ACC112 (cell line): Measurements from ENCODE around the gene ST6GALNAC2.
"Not testable (repeated sequence)": the region's sequence is repeated elsewhere in the genome, so short reads cannot be mapped to it uniquely, and the experiment has no call there.

Experiments used
- H2AFZ ChIP-seq: fragments of 200-600 bp; sonication (generic); one replicate; pipeline ENCODE4 v1.6.0; 2017; ENCODE audit warnings: antibody characterized with exemption, low read length; ENCODE audit not compliant: unreplicated experiment
- H3K27ac ChIP-seq: fragments of 200-600 bp; sonication (generic); 2 replicates; pipeline ENCODE4 v1.5.1; 2014; ENCODE audit warnings: low read depth, mild to moderate bottlenecking, antibody characterized with exemption, low read length, moderate library complexity
- H3K27me3 ChIP-seq: fragments of 200-600 bp; sonication (generic); 2 replicates; pipeline ENCODE4 v1.6.1; 2014; ENCODE audit warnings: mild to moderate bottlenecking, antibody characterized with exemption, low read length, moderate library complexity, mixed read lengths; ENCODE audit not compliant: insufficient read depth
- H3K36me3 ChIP-seq: fragments of 200-600 bp; sonication (generic); 2 replicates; pipeline ENCODE4 v1.6.1; 2016; ENCODE audit warnings: mild to moderate bottlenecking, antibody characterized with exemption, low read length, moderate library complexity, mixed read lengths; ENCODE audit not compliant: insufficient read depth
- H3K4me1 ChIP-seq: fragments of 200-600 bp; sonication (generic); one replicate; pipeline ENCODE4 v1.6.1; 2016; ENCODE audit warnings: low read length, mixed read lengths; ENCODE audit not compliant: insufficient read depth, unreplicated experiment, control insufficient read depth
- H3K4me3 ChIP-seq: fragments of 200-600 bp; sonication (generic); 2 replicates; pipeline ENCODE4 v1.5.1; 2014; ENCODE audit warnings: mild to moderate bottlenecking, low read depth, low read length
- H3K79me2 ChIP-seq: fragments of 200-600 bp; sonication (generic); one replicate; pipeline ENCODE4 v1.6.0; 2016; ENCODE audit warnings: low read length; ENCODE audit not compliant: control insufficient read depth, unreplicated experiment, insufficient read depth

ST6GALNAC2 gene

DNA sequence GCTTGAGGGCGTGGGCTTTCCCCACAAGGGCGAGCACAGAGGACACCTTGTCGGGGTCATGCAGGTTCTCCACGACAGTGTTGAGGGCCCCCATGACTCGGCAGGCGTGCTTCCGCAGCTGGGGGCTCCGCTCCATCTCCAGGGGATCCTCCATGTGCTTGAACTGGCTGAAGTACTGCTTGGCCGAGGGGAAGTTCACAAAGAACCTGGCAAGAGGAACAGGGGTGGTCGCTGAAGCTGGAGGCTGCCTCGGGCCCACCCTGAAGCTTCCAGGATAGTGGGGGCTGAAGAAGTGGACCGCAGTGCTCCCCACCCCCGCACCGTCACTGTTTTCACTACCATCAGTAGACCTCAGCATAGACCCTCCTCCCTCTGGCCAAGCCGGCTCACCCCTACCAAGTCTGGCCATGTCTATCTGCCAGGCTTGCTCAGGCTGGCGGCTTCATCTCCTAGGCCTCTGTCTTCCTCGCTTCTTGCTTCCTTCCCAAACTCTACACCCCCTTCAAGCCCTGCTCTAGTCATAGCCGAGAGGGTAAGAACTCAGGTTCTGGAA lies 54.1 kb downstream of the ST6GALNAC2 start:
- peaks cover 76% of the 10 kb centered on the region for H3K4me1 ChIP-seq
- peaks cover 5% of the 10 kb centered on the region for H3K79me2 ChIP-seq
- no peaks in the 10 kb centered on the region for H3K36me3 ChIP-seq
- no peak overlapping the region for H3K4me3 ChIP-seq
- H3K27ac ChIP-seq = peak overlapping the region; percentile 98
- H2AFZ ChIP-seq = no peak overlapping the region
- H3K27me3 ChIP-seq = no peaks in the 10 kb centered on the region

GRCh38 chr17:76530811-76531485 lies 54.7 kb downstream of the ST6GALNAC2 start:
- Histone ChIP-seq H2AFZ (no peak overlapping the region), H3K4me1 (peaks cover 70% of the 10 kb centered on the region)

DNA sequence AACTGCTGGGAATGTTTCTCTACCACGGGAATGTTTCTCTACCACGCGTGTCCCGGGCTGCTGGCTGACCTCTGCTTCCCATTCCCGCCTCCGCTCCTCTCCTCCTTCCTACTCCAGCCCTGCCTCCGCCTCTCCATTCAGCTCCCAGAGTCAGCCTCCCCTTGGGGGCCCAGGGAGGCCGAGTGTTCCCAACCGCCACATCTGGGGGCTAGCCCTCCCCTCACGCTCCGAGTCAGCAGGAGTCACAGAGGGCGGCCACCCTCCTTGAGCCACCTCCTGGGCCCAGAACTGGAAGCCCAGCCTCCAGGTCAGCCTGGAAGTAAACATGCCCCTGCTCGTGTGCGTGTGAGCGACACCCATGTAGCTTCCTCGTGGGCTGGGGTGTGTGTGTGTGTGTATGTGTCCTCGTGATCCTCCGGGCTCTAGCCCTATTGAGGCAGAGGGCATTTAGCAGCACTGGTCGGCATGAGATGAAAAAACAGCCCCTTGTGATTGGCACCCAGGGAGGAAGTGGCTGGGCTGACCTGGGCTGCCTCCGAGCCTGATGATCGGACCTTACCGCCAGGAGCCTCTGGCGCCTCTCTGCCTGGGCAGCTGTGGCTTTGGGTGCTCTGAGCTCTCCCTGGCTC lies 55.5 kb downstream of the ST6GALNAC2 start:
- H3K27ac ChIP-seq = peak overlapping the region; percentile 98
- peaks cover 65% of the 10 kb centered on the region for H3K4me1 ChIP-seq
- H3K4me3 ChIP-seq = peak overlapping the region; percentile 34; the same call in 1 of the 2 replicates
- H3K79me2 ChIP-seq = no peaks in the 10 kb centered on the region
- H3K36me3 ChIP-seq = no peaks in the 10 kb centered on the region
- no peak overlapping the region for H2AFZ ChIP-seq
- H3K27me3 ChIP-seq = no peaks in the 10 kb centered on the region

More at GRCh38 chr17:76530811-76531485, 54.7 kb downstream of the ST6GALNAC2 start:
- H3K27me3 ChIP-seq = no peaks in the 10 kb centered on the region
- no peaks in the 10 kb centered on the region for H3K36me3 ChIP-seq
- peak overlapping the region; percentile 98 for H3K27ac ChIP-seq
- no peak overlapping the region for H3K4me3 ChIP-seq
- peaks cover under 1% of the 10 kb centered on the region for H3K79me2 ChIP-seq

GRCh38 chr17:76529224-76530094 lies 56.2 kb downstream of the ST6GALNAC2 start:
- Histone ChIP-seq H3K4me3 (peak overlapping the region; percentile 34; the same call in 1 of the 2 replicates), H3K79me2 (no peaks in the 10 kb centered on the region), H3K27ac (peak overlapping the region; percentile 98), H3K27me3 (no peaks in the 10 kb centered on the region), H2AFZ (no peak overlapping the region), H3K36me3 (no peaks in the 10 kb centered on the region), H3K4me1 (peaks cover 63% of the 10 kb centered on the region)

DNA sequence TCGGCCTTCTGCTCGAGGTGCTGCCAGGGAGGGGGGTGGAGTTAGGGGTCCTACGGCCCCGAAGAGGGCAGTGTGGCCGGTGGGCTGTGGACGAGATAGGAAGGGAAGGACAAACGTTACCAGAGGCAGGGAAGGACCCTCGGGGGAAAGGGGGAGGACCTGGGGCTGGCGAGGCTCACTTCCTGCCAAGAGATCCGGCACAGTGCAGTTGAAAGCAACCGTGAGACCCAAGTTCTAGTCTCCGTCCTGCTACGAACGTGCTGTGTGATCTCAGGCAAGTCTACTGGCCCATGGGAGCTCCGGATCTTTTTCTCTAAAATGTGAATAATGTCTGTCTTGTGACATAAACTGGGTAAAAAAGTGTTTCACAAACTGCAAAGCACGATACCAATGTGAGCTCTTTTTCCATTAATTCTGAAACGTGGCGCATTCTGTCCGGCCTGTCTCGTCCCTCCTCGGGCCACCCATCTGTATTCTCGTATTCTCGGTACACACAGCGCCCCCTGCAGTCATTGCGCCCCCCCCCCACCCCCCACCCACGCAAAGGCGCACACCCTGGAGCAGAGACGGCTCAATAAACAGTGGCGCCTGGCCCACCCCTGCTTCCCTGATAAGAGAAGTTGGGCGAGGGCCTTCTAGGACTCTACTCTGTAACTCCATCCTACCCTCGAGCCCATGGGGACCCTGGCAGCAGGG lies 57.0 kb downstream of the ST6GALNAC2 start:
- Histone ChIP-seq H3K36me3 (no peaks in the 10 kb centered on the region), H3K79me2 (no peaks in the 10 kb centered on the region), H3K27ac (peak overlapping the region; percentile 98), H2AFZ (no peak overlapping the region), H3K4me1 (peaks cover 65% of the 10 kb centered on the region), H3K4me3 (peak overlapping the region; percentile 11; the same call in 1 of the 2 replicates), H3K27me3 (no peaks in the 10 kb centered on the region)

DNA sequence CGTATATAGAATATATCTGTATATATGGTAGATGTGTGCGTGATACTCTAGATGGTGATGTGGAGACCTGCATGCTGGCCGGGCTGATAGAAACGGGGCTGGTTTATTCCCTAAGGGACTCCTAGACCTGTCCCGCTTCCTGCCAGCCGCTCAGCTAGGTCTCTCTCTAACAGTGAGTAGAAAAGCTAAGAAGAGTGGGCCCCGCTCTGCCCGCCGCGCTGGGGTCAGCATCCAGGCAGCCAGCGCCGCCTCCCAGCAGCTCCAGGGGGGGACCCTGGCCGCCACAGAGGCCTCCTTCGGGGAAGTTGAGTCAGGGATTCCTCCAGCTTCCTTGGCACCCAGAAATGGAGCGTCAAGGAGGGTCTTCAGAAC lies 57.5 kb downstream of the ST6GALNAC2 start:
- no peaks in the 10 kb centered on the region for H3K27me3 ChIP-seq
- peak overlapping the region; percentile 98 for H3K27ac ChIP-seq
- no peak overlapping the region for H2AFZ ChIP-seq
- peaks cover 65% of the 10 kb centered on the region for H3K4me1 ChIP-seq
- no peaks in the 10 kb centered on the region for H3K79me2 ChIP-seq
- peak overlapping the region; percentile 11; the same call in 1 of the 2 replicates for H3K4me3 ChIP-seq
- H3K36me3 ChIP-seq = no peaks in the 10 kb centered on the region

- Histone ChIP-seq H3K79me2 (no peaks in the 10 kb centered on the region), H3K36me3 (no peaks in the 10 kb centered on the region), H3K27ac (peak overlapping the region; percentile 98), H2AFZ (no peak overlapping the region), H3K4me1 (peaks cover 61% of the 10 kb centered on the region), H3K27me3 (no peaks in the 10 kb centered on the region), H3K4me3 (peak overlapping the region; percentile 50)
Observed at GRCh38 chr17:76527430-76528111, 58.1 kb downstream of the ST6GALNAC2 start.

GRCh38 chr17:76527016-76527415 lies 58.6 kb downstream of the ST6GALNAC2 start:
- not testable (repeated sequence) for H3K36me3 ChIP-seq, H2AFZ ChIP-seq, H3K27me3 ChIP-seq, H3K79me2 ChIP-seq
- Histone ChIP-seq H3K4me3 (peak overlapping the region; percentile 50), H3K27ac (peak overlapping the region; percentile 98; the same call in 1 of the 2 replicates), H3K4me1 (peaks cover 56% of the 10 kb centered on the region)

- Histone ChIP-seq H3K4me1 (peaks cover 41% of the 10 kb centered on the region), H3K27ac (peak overlapping the region; percentile 92)
- not testable (repeated sequence) for H3K27me3 ChIP-seq, H3K36me3 ChIP-seq, H3K79me2 ChIP-seq, H3K4me3 ChIP-seq, H2AFZ ChIP-seq
Observed at GRCh38 chr17:76525513-76525833, 60.2 kb downstream of the ST6GALNAC2 start.
